ENCODE measurements around the gene FKBP15.

- TF ChIP-seq TBP (IDR thresholded peaks at IDR 0.05; ENCODE audit: low read depth, low read length) (no peak), CBX5 (IDR thresholded peaks at IDR 0.05; ENCODE audit: low read depth, low read length) (no peak), ZNF274 (IDR thresholded peaks at IDR 0.05; ENCODE audit: borderline replicate concordance, extremely low read depth, low read length) (no peak), CEBPB (IDR thresholded peaks at IDR 0.05; ENCODE audit: low read depth, low read length) (no peak), CTCF (IDR thresholded peaks at IDR 0.05; ENCODE audit: control extremely low read depth in 1 of 3, insufficient read depth in 1 of 3, low read depth in 1 of 3, low read length in 3 of 3) (no peak), EP300 (IDR thresholded peaks at IDR 0.05; ENCODE audit: borderline replicate concordance in 1 of 2, low read depth in 2 of 2, low read length in 2 of 2) (no peak), SAP30 (IDR thresholded peaks at IDR 0.05; ENCODE audit: insufficient read depth, insufficient replicate concordance, low read length) (no peak), PHF8 (conservative IDR thresholded peaks at IDR 0.05; ENCODE audit: low read depth, low read length) (no peak)
Observed at GRCh38 chr9:113125386-113126035, 95.6 kb downstream of the FKBP15 start.

Measured in H1 (cell line).